Hepatocyte (in vitro differentiated cells): ENCODE data around the gene SMC6.

Experiments
- EZH2 ChIP-seq: fragments of 200-600 bp; sonication (generic); IDR thresholded peaks from 2 replicates; pipeline ENCODE4 v1.6.1; 2016; ENCODE audit warnings: antibody characterized with exemption, mild to moderate bottlenecking, borderline replicate concordance
- EZH2phosphoT487 ChIP-seq: fragments of 200-600 bp; sonication (generic); IDR thresholded peaks from one replicate; pipeline ENCODE4 v1.6.1; 2018; ENCODE audit warnings: antibody characterized with exemption, mild to moderate bottlenecking, low read depth, moderate library complexity; ENCODE audit not compliant: unreplicated experiment, severe bottlenecking
- TF ChIP-seq, protein P1 (sequence below): fragments of 200-600 bp; sonication (generic); IDR thresholded peaks from 2 replicates; pipeline ENCODE4 v1.5.1; 2016; ENCODE audit warnings: antibody characterized with exemption, mild to moderate bottlenecking; ENCODE audit not compliant: poor library complexity

DNA sequence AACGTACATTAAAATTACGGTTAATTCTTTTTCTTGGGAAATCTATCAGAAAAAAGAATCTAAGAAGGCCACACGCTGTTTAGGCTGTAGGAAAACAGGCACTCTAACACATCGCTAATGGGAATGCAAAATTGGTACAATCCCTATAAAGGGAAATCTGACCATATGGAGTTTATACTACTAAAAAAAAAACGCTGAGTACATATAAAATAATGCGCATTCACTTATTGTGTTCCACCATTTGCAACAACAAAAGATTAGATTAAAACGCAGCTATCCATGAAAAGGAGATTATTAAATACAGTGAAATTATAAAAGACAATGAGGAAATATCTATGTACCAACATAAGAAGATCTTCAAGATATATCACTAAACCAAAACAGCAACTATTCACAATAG lies 62.8 kb downstream of the SMC6 start:
- TF ChIP-seq, protein P1, sequence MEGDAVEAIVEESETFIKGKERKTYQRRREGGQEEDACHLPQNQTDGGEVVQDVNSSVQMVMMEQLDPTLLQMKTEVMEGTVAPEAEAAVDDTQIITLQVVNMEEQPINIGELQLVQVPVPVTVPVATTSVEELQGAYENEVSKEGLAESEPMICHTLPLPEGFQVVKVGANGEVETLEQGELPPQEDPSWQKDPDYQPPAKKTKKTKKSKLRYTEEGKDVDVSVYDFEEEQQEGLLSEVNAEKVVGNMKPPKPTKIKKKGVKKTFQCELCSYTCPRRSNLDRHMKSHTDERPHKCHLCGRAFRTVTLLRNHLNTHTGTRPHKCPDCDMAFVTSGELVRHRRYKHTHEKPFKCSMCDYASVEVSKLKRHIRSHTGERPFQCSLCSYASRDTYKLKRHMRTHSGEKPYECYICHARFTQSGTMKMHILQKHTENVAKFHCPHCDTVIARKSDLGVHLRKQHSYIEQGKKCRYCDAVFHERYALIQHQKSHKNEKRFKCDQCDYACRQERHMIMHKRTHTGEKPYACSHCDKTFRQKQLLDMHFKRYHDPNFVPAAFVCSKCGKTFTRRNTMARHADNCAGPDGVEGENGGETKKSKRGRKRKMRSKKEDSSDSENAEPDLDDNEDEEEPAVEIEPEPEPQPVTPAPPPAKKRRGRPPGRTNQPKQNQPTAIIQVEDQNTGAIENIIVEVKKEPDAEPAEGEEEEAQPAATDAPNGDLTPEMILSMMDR = no peak
- TF ChIP-seq EZH2phosphoT487 (no peak), EZH2 (no peak)
